GM12801 (cell line): Measurements from ENCODE around the gene DPP6.

Source experiments
- TF ChIP-seq, protein P1 (sequence below): IDR thresholded peaks from one replicate; pipeline ENCODE4 v1.5.1; 2011; ENCODE audit warnings: control low read depth; ENCODE audit not compliant: insufficient read length; ENCODE audit errors: extremely low read depth

DPP6 gene

DNA sequence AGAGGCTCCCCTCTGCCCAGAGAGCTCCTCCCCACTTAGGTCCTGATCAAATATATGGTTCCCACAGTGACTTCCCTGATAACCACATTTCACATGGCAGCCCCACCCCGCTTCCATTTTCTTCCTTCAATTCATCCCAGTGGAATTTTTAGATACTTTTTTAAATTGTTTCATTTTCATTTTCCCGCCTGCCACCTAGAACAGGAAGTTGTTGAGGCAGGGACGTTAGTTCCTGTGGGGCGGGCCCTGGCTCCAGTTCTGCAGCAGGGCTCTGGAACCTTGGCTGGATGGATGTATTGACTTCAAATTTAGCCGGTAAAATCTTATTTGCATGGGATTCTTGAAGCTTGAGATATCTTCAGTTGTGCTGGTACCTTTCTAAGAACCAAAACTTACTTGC, 724.2 kb downstream of the DPP6 start:
- TF ChIP-seq, protein P1, sequence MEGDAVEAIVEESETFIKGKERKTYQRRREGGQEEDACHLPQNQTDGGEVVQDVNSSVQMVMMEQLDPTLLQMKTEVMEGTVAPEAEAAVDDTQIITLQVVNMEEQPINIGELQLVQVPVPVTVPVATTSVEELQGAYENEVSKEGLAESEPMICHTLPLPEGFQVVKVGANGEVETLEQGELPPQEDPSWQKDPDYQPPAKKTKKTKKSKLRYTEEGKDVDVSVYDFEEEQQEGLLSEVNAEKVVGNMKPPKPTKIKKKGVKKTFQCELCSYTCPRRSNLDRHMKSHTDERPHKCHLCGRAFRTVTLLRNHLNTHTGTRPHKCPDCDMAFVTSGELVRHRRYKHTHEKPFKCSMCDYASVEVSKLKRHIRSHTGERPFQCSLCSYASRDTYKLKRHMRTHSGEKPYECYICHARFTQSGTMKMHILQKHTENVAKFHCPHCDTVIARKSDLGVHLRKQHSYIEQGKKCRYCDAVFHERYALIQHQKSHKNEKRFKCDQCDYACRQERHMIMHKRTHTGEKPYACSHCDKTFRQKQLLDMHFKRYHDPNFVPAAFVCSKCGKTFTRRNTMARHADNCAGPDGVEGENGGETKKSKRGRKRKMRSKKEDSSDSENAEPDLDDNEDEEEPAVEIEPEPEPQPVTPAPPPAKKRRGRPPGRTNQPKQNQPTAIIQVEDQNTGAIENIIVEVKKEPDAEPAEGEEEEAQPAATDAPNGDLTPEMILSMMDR: no peak

DNA sequence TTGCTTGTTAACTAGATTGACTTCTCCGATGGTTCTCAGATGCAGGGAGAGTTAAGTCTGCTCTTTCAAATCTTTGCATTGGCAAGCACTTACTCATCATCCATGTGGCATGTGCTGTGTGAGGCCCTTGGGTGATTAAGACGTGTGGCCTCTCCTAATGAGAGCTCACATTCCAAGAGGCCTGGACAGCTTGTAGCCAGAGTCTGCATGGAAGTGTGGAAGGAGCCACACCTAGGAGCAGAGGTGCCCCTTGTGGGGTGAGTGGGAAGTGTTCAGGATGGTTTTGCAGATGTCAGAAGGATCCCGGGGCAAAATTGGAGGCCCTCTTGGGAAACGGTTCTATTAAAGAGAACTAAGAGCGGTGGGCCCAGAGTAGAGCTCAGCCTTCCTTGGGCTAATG, 724.8 kb downstream of the DPP6 start:
- TF ChIP-seq, protein P1: no peak

DNA sequence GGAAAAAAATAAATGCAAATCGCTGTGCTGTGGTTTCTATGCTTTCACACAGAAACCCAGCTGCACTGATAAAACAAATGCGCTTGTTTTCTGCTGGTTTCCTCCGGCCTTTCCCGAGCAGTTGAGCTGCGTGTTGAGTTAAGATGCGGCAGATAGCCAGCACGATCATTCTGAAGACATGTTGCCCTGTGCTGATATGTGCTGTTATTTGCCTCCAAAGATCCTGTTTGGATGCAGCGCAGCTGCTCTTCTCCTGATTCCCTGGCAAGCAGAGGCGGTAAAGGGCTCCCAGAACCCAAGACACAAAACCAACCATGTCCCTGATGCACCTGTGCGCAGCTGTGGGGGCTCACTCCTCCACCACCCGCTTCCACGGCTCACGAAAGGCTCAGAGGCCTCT, 725.3 kb downstream of the DPP6 start:
- TF ChIP-seq, protein P1: no peak

DNA sequence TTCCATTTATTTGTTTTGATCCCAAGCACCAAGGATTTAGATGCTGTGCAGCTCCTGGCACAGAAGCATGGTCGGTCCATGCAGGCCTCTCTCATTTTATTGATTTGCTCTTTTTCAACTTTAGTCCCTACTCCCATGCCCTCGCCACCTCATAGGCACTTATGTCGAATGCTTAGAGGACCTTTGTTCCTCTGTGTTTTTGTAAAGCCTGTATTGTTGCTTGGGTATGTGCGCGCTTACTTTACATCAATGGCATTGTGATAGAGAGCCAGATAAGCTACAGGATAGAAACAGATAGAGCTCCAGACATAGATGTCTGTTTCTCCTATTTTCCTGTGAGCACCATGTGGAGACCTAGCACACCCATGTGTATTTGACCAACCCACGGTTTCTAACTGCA, 725.7 kb downstream of the DPP6 start:
- TF ChIP-seq, protein P1: no peak

DNA sequence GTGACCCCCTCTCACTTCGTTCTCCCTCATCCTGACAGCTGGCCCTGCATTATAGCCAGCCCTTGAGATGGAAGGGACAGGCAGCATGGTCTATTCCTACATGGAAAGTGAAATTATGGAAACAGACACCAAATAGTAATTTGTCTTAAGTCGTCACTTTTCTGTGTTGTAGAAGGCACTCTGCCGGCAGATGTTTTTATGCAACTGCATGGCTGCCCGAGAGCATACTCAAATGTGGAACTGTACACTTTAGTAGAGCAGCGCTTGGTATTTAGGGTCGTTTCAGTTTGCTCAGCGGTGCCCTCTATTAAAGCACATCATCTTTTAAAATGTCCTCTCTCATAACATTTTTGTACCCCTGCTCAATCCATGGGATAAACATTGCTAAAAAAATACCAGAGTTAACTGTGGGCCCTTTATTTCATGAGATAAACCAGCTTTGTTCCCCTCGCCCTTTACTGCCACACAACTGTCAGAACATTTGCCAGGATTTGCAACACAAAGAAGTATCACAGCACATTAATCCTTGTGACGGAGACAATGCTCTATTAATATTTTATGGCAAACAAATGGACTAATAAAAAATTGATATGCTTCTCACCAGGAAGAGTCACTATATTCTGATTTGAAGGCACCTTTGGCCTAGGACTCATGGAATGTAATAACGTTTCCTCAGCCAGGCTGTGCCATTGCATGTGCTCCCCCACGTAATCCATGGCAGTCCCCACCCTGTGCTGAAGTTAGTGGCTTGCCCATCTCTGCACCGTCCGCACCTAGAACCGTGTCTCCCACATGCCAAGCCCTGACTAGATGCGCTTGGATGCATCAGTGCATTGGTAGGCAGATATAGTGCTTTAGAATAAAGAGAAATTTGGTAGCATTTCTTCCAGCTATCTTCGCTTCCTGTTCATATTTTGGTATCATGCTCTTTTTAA, 729.4 kb downstream of the DPP6 start:
- TF ChIP-seq, protein P1: no peak

DNA sequence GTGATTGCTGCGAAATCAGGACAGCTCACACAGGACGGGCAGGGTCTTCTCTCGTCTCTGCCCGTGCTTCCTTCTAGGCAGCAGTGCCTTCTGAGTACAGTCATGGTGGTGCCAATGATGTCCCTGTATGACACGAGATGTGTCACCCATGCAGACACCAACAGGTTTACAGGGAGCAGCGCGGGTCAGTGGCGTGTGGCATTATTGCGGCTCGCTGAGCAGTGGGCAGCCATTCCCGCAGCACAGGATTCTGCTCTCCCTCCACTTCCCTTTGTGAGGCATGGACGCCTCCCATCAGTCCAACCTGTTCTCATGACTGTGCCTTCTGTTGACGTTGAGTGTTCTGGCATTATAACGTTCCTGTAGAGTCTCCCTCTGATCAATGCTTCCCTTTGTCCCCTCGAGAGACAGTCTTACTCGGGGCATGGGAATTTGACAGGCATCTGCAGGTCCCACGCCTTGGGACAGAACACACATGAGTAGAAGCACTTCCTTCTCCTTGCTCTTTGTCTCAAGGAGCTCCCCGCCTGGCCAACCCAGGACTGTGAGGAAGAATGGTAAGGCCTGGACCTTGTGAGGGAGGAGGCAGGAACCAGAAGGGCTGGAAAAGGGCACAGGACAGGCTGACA, 731.2 kb downstream of the DPP6 start:
- TF ChIP-seq, protein P1: no peak

DNA sequence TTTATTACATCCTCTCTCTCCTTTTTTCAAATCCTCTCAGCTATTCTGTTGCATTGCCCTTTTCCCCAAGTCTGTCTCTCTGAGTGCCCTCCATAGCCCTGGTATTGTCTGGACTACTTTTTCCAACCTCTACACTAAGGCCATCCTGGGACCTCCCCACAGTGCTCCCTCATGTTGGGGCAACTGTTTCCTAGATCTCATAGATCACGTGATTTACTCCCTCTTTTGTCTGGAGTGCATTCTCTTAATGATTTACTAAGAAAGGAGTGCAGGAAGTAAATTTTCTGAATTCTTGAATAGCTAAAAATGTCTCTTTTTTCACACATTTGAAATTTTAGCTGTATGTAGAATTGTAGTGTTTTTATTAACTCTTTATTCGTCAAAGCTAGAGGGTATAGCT, 733.7 kb downstream of the DPP6 start:
- TF ChIP-seq, protein P1: no peak
